Omental fat pad (tissue), 4 donors: ENCODE measurements around the gene PLA2G4D. TPM values are rescaled to one million over a fixed set of nuclear protein-coding genes. Genes with fewer than 3 reads are reported as not detected.

Experiments used
- ATAC-seq: fragments of 150-250 bp; one replicate; pipeline ENCODE4 v1.9.1; 2016; ENCODE audit warnings: mild to moderate bottlenecking, moderate library complexity; ENCODE audit not compliant: low FRiP score
- DNase-seq: peaks from one replicate; pipeline ENCODE4 v3.0.0-alpha.2; 2019; ENCODE audit warnings: low spot score
- CTCF ChIP-seq, 3 donors: fragments of 450-650 bp; IDR thresholded peaks; one replicate each; pipeline ENCODE4 v1.5.1; 2016 to 2017; ENCODE audit warnings: antibody characterized with exemption in 3 of 3, mild to moderate bottlenecking in 3 of 3, moderate library complexity in 2 of 3
- total RNA-seq, 4 donors: library from RNA; depleted of rRNA; stranded (reverse); fragments of >200 nt; gene quantifications; one replicate each; pipeline ENCODE4 v1.1.0, GENCODE V29; 2016

The PLA2G4D gene
- under 1 TPM in 1 of 4 donors, not detected in 3; 0.09 TPM for total RNA-seq

GRCh38 chr15:42094512-42094963 lies at the start of gene PLA2G4D:
TSS of gene PLA2G4D (minus strand) at chr15:42094562. CDS start at chr15:42094459, 103 bp downstream.
- no peak for TF ChIP-seq CTCF (IDR thresholded peaks at IDR 0.05)
- ATAC-seq (no peak), DNase-seq (no peak)

- no peak for TF ChIP-seq CTCF (IDR thresholded peaks at IDR 0.05)
- no peak for DNase-seq
- no peak for ATAC-seq
Measured at GRCh38 chr15:42143356-42143755, 49.0 kb upstream of the PLA2G4D start.

GRCh38 chr15:42141795-42142667 lies 47.7 kb upstream of the PLA2G4D start:
- ATAC-seq: no peak
- TF ChIP-seq CTCF (IDR thresholded peaks at IDR 0.05): no peak
- no peak for DNase-seq

- ATAC-seq (no peak), DNase-seq (no peak)
- TF ChIP-seq CTCF (IDR thresholded peaks at IDR 0.05): no peak
Measured at GRCh38 chr15:42141246-42141645, 46.9 kb upstream of the PLA2G4D start.

- no peak for TF ChIP-seq CTCF (IDR thresholded peaks at IDR 0.05)
- no peak for DNase-seq
- ATAC-seq: no peak
Measured at GRCh38 chr15:42140383-42141070, 46.2 kb upstream of the PLA2G4D start.

- DNase-seq (no peak), ATAC-seq (no peak)
- TF ChIP-seq CTCF (IDR thresholded peaks at IDR 0.05): no peak
Measured at GRCh38 chr15:42139596-42139995, 45.2 kb upstream of the PLA2G4D start.
